ENCODE results near the gene RBKS.
A peak's percentile ranks its signal among the peaks of the same experiment; 100 is the strongest.

RBKS gene

GRCh38 chr2:27802547-27802946 lies 87.6 kb downstream of the RBKS start:
- no peaks in the 10 kb centered on the region for H3K27me3 ChIP-seq
- no peak for TF ChIP-seq CTCF (IDR thresholded peaks at IDR 0.05)
- H3K4me1 ChIP-seq, result peaks cover 4 to 40% (median 30%) of the 10 kb centered on the region in 4 donors
- H3K27ac ChIP-seq, result no peak overlapping the region
- no peak for DNase-seq
- H3K4me3 ChIP-seq, result no peak overlapping the region
- no peaks in the 10 kb centered on the region for H3K9me3 ChIP-seq
- intact Hi-C loops (cut with DNase I; ENCODE audit: low total_unique reads), result no loop called here
- H3K36me3 ChIP-seq, result no peaks in the 10 kb centered on the region

- DNase-seq, result no peak
- H3K4me3 ChIP-seq, result no peak overlapping the region
- H3K9me3 ChIP-seq, result no peaks in the 10 kb centered on the region
- TF ChIP-seq CTCF (IDR thresholded peaks at IDR 0.05), result no peak
- peaks cover 4 to 57% (median 44%) of the 10 kb centered on the region in 4 donors for H3K4me1 ChIP-seq
- no peaks in the 10 kb centered on the region for H3K36me3 ChIP-seq
- no peaks in the 10 kb centered on the region for H3K27me3 ChIP-seq
- peak overlapping the region; percentile 84 to 85 for H3K27ac ChIP-seq
- intact Hi-C loops (cut with DNase I; ENCODE audit: low total_unique reads), result no loop called here
These were observed 89.3 kb downstream of the RBKS start for GRCh38 chr2:27800856-27801255.

GRCh38 chr2:27799646-27800010 lies 90.6 kb downstream of the RBKS start:
- Histone ChIP-seq H3K4me3 (no peak overlapping the region), H3K4me1 (peaks cover 4 to 68% (median 52%) of the 10 kb centered on the region in 4 donors), H3K9me3 (no peaks in the 10 kb centered on the region), H3K27me3 (no peaks in the 10 kb centered on the region), H3K36me3 (no peaks in the 10 kb centered on the region), H3K27ac (peak overlapping the region; percentile 84 to 85)
- intact Hi-C loops (cut with DNase I; ENCODE audit: low total_unique reads), result loop anchor here (10.0 kb wide), 1 partner anchor 75 kb away; no protein-coding TSS in a partner anchor
- DNase-seq, result peak; percentile 41 to 77
- TF ChIP-seq CTCF (IDR thresholded peaks at IDR 0.05), result no peak

- Histone ChIP-seq H3K4me1 (peaks cover 4 to 68% (median 52%) of the 10 kb centered on the region in 4 donors), H3K36me3 (no peaks in the 10 kb centered on the region), H3K27ac (peak overlapping the region; percentile 84 to 85), H3K9me3 (no peaks in the 10 kb centered on the region), H3K4me3 (no peak overlapping the region), H3K27me3 (no peaks in the 10 kb centered on the region)
- intact Hi-C loops (cut with DNase I; ENCODE audit: low total_unique reads), result loop anchor here (10.0 kb wide), 1 partner anchor 74 kb away; no protein-coding TSS in a partner anchor
- DNase-seq, result peak; percentile 58 to 85
- TF ChIP-seq CTCF (IDR thresholded peaks at IDR 0.05), result no peak
These were observed 91.1 kb downstream of the RBKS start for GRCh38 chr2:27798948-27799645.

- Histone ChIP-seq H3K27me3 (no peaks in the 10 kb centered on the region), H3K36me3 (no peaks in the 10 kb centered on the region), H3K27ac (peak overlapping the region; percentile 84 to 85), H3K9me3 (no peaks in the 10 kb centered on the region), H3K4me3 (no peak overlapping the region), H3K4me1 (peaks cover 4 to 68% (median 52%) of the 10 kb centered on the region in 4 donors)
- intact Hi-C loops (cut with DNase I; ENCODE audit: low total_unique reads), result loop anchor here (10.0 kb wide), 1 partner anchor 74 kb away; no protein-coding TSS in a partner anchor
- no peak for DNase-seq
- no peak for TF ChIP-seq CTCF (IDR thresholded peaks at IDR 0.05)
These were observed 91.7 kb downstream of the RBKS start for GRCh38 chr2:27798486-27798885.

Data from tibial artery (tissue), 4 donors.